HEK293 (cell line): ENCODE data around the gene PTP4A2.

Experiments used
- ZNF274 ChIP-seq, 2 experiments: fragments of 200-500 bp in 1 of 2; fragments of 450-650 bp in 1 of 2; sonication (Bioruptor generic) in 1 of 2; formaldehyde crosslinking in 1 of 2; IDR thresholded peaks; 2 replicates each; pipeline versions ENCODE4 v1.5.1 to v1.6.1; 2014 to 2016; ENCODE audit warnings: borderline replicate concordance in 1 of 2, inconsistent platforms in 1 of 2, low read length in 1 of 2, missing biosample characterization in 1 of 2, missing genetic modification characterization in 1 of 2
- ZNF324 ChIP-seq: fragments of 450-650 bp; formaldehyde crosslinking; IDR thresholded peaks from 2 replicates; pipeline ENCODE4 v1.5.1; 2016; ENCODE audit warnings: missing biosample characterization, missing genetic modification characterization
- ZNF777 ChIP-seq: fragments of 450-650 bp; formaldehyde crosslinking; IDR thresholded peaks from 2 replicates; pipeline ENCODE4 v1.5.1; 2017; ENCODE audit warnings: missing biosample characterization, missing genetic modification characterization, borderline replicate concordance
- ZSCAN16 ChIP-seq: fragments of 450-650 bp; formaldehyde crosslinking; IDR thresholded peaks from 2 replicates; pipeline ENCODE4 v1.5.1; 2016; ENCODE audit warnings: missing biosample characterization, missing genetic modification characterization

- TF ChIP-seq ZNF777 (tag by site-specific recombination) (no peak), ZNF274 (IDR thresholded peaks at IDR 0.05; ENCODE audit: low read length) (no peak), ZNF274 (tag by site-specific recombination; IDR thresholded peaks at IDR 0.05; ENCODE audit: borderline replicate concordance) (no peak), ZNF324 (no peak), ZSCAN16 (tag by site-specific recombination) (no peak)
These were observed 18.0 kb upstream of the PTP4A2 start for GRCh38 chr1:31955917-31956736.
